HG03095 (cell line): ENCODE data around the gene RGS9.

Experiments used
- ATAC-seq: cut with Tn5 transposase; IDR thresholded peaks from one replicate; pipeline ENCODE4 v1.9.1; 2021; ENCODE audit warnings: moderate library complexity; ENCODE audit not compliant: unreplicated experiment

RGS9 gene

DNA sequence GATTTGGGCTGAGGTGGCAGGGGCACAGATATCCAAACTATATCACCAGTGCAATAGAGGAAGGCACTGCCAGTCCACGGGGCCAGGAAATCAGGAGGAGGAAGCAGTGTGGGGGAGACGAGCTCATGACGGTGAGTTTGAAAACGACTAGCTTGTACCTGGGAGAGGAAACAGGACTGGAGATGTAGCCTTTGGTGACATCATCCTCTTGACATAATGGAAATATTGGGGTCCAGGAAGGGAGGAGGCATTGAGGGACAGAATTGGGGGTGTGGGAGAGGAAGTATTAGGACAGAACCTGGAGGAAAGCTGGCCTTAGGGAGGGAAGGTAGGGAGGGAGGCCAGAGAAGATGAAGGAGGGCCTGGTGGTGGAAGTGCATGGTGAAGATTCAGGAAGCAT is 109.1 kb downstream of the RGS9 start:
- ATAC-seq = no peak

DNA sequence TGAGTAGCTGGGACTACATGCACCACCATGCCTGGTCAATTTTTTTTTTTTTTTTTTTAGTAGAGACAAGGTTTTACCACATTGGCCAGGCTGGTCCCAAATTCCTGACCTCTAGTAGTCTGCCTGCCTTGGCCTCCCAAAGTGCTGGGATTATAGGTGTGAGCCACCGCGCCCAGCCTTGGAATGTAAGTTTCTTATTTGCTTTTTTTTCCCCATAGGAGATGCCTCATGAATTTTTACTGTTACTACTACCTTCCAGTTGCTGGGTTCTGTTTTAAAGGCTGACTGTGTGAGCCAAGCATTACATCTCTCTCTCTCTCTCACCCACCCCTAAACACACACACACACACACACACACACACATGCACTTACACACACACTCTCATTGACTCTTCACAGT is 112.6 kb downstream of the RGS9 start:
- no peak for ATAC-seq

DNA sequence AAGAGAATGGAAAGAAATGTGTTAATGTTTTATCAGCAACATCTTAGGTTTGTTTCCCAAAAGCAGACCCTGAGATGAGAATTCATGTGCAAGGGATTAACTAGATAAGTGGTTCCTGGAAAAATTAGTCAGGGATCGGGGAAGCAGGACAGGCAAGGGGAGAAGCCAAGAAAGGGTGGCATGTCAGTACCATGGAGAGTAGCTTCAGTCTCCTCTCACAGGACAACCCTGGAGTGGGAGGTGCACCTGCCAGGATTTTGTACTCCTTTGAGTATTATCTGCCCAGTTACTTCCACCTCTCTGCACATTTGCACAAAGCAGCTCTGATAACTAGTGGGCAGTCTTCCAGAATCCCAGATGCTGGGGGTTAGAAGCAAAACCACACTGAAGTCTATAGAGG is 117.0 kb downstream of the RGS9 start:
- ATAC-seq = no peak

DNA sequence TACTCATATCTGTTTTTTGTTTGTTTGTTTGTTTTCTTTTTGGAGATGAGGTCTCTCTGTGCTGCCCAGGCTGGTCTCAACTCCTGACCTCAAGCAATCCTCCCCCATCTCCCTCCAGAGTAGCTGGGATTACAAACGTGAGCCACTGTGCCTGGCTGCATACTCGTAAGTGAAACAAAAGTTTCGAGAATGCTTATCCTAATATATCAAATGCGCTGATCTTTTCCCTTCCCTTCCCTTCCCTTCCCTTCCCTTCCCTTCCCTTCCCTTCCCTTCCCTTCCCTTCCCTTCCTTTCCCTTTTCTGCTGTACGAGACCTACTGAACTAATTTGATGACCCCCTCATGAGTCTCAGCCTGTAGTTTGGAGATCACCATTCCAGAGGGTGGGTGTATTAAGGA is 122.1 kb downstream of the RGS9 start:
- no peak for ATAC-seq

DNA sequence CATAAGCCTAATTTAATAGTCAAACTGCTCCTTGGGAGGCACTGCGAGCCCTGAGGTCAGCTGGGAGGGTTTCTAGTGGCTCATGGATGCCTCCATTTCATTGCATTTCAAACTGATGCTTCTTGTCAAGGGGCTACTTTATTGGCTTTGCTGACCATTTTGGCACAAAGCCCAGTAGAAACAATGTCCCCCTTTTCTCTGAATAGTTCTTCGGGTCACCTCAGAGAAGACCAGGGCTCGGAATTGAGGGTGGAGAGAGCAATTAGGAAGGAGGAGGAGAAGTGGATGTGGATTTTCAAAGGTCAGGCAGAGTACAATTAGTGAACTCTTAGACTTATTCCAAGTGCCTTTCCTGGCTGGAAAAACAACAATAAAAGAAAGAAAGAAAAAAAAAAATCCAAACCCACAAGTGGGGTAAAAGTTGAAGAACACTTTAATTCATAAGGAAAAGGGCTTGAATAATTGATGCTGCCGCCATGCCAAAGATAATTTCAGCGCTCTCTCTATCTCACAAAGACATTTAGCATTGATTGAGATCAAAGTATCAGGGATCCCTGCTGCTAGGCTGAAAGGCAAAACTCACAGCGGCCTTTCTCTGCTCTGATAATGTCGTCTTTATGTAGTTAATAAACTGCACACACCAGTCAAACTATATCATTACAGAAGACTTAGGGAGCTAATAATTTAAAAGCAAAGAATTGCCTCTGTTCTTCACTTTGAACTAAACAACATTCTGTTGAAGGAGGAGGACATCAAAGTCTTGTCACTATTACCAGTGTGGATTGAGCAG is 122.7 kb downstream of the RGS9 start:
- ATAC-seq = no peak

DNA sequence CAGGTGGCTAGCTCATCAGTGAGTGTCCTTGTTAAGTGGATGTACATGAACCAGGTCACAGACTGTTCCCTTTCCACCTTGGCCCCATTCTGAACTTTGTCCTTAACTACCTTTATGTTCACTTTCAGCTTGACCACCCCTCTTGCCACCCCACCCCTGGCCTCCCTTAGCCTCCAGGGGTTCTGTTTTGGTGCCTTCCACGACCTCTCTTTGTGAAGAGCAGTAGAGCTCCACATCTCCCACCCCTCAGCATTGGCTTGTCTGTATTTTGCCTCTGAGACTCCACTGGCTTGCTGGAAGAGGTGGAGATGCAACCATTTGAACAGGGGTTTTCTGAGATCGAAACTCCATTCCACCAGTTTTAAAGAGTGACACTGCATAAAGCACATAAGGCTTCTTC is 123.5 kb downstream of the RGS9 start:
- no peak for ATAC-seq

DNA sequence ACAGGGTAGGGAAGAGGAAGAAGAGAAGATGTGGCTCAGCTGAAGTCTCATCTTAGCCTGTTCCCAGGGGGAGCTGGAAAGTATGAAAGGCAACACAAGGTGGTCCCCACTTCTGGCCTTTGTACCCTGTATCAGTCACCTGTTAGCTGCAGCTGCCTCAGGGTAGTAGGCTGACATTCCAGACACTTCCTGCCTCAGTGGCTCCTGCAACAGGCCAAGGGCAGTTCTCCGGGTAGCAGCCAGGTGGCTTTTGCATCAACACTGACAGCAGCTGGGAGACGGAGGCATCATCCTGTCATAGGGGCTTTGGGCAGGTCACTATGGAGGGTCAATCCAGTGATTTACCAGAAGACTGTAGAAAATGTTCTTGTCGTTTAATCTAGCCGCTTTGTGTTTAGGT is 124.0 kb downstream of the RGS9 start:
- ATAC-seq = no peak

DNA sequence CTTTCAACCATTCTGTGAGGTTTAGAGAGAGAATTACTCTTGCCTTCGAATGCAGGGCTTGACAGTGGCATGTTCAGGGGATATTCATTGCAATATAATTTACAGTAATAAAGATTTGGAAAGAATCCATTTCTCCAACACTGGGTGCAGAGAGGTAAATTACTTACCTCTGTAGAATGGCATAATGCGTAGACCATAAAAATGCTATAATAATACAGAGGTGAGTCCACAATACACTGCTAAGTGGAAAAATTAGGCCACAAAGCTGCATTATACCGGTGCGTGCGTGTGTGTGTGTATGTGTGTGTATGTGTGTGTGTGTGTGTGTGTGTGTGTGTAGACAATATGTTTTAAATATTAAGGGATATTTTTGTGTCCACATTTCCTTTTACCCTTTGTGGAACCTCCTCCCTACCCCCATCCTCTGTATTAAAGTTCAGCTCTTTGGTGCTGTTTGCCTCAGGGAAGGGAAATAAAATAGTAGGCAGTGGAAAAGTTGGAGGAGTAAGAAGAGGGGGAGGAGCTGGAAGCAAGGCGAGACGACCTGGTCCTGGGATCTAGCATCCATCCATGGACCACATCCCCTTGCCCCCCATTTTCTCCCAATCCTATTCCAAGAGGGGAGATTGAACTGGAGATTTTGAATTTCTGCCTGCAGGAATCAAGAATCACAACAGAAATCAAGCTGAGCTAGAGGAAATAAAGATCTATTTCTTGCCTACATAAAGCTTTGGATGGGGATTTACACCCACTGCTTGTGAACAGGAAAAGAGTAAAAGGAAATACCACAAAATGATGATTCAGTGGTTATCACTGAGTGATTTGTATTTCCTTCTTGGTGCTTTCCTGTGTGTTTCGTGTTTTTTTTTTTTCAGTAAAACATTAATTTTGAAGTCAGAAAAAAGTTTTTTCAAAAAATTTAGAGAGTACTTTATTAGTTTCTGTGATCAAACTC is 124.8 kb downstream of the RGS9 start:
- ATAC-seq = no peak

DNA sequence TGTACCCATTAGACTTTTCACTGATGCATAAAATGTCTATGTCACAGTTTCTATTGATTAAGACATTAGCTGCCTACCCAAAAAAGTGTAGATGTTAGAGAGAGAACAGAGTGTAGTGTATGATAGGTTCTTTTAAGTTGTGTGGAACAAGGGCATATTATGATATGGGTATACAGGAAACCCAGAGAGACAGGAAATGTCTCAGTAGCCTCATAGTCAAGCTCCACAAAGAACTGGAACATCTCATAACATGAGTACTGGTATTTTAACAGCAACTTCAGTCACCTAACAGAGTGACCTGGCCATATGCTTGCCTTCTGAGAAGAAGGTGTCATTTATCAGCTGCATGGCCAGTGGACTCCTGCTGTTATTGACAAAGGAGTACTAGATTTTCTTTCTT is 128.1 kb downstream of the RGS9 start:
- ATAC-seq = no peak

DNA sequence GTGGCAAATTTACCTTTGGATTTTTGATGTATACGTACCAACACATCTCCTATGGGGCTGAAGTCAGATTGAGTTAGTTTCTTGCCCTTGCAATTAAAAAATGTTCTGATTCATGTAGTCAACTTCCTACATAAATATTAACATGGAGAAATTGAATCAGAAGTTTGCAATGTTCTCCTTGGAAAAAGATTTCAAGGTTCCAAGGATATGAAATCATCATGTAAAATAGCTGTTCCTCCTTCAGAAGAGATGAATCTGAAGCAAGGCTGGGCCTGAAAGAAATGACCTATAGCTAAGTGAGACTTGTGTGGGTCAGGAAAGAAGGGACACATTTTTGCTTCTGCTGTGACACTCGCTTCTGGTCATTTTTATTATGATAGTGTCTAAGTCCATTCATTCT is 131.7 kb downstream of the RGS9 start:
- no peak for ATAC-seq

DNA sequence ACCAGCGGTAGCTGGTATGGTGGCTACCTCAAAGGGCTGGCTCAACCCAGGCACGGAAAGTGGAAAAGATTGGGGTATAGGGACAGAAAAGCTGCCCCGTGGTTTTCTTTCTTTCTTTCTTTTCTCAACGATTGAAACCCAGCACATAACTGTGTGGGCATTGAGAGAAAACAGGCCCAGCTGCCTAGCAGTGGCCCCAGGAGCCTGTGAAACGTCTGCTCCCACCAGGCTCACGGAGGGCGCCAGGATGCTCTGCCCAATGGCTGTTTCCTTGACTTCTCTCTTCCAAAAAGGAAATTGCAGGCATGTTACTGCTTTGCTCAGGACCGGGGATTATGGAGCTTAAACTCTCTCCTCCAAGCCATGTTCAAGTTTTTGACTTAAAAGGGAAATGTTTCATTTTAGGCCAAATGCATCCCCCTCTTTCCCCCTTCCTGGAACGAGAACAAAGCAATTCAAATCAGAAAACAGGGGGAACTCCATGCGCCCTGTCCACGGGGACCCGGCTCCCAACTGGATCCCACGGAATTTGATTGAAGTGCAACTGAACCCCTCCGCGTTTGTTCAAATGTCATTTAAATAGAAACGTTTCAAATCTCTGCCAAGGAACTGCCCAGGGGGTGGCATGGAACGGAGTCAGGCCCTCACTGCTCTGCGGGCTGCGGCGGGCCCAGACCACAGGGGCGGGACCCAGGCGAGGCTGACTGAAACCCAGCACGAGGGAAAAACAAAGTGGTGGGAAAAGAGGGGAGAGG is 133.5 kb downstream of the RGS9 start:
- ATAC-seq = no peak

DNA sequence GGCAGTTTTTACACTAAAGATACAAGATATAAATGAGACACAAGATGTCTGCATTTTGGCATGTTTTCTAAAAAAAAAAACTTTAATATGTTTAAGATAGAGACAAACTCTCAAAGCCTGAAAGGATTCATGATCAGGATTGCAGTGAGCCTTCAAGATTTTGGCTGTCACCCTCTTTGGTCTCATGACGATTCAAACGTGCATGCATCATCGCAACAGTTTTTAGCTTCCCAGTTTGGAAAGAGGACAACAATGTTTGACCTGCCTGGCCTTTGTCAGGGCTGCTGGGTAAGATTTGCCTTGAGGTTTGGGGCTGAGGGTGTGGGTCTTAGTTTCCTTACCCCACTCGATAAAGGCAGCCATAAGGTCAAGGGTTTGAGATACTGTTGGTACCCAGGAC is 134.1 kb downstream of the RGS9 start:
- no peak for ATAC-seq
